SK-N-SH (cell line): ENCODE measurements around the gene LRRC17. TPM values are rescaled to one million over a fixed set of nuclear protein-coding genes. Genes with fewer than 3 reads are reported as not detected.

Experiments used
- CTCF ChIA-PET: fragments of 300-600, 350-600 bp; formaldehyde crosslinking; extraction: SDS; loops from one replicate; lab custom pipeline; 2021; lab: Yijun Ruan, JAX
- POLR2A ChIA-PET: fragments of 350-600 bp; sonication (Branson Sonifier 250); formaldehyde crosslinking; extraction: SDS; loops from one replicate; lab custom pipeline; 2020; ENCODE audit warnings: antibody characterized with exemption, inconsistent platforms; lab: Yijun Ruan, JAX
- DNase-seq: peaks from one replicate; pipeline ENCODE4 v3.0.0; 2012
- H2AFZ ChIP-seq: fragments of 200-600 bp; sonication (generic); 2 replicates; pipeline ENCODE4 v1.8.1; 2016; ENCODE audit warnings: antibody characterized with exemption, mild to moderate bottlenecking, low read depth
- H3F3A ChIP-seq: fragments of 200-600 bp; sonication (generic); replicated peaks from 2 replicates; pipeline ENCODE3; 2016; ENCODE audit warnings: antibody characterized with exemption, mild to moderate bottlenecking; ENCODE audit not compliant: insufficient read depth
- H3K27ac ChIP-seq, 2 experiments: fragments of 200-500 bp in 1 of 2; fragments of 200-600 bp in 1 of 2; sonication (Bioruptor generic) in 1 of 2; sonication (generic), shearing (Covaris generic) in 1 of 2; 2 replicates each; pipeline versions ENCODE4 v1.5.1 to v1.6.1; 2014 to 2016; ENCODE audit warnings: low read depth in 2 of 2, inconsistent platforms in 1 of 2, low read length in 1 of 2, mild to moderate bottlenecking in 1 of 2, mixed read lengths in 1 of 2
- H3K27me3 ChIP-seq: fragments of 200-600 bp; sonication (generic), shearing (Covaris generic); 2 replicates; pipeline ENCODE4 v1.6.1; 2016; ENCODE audit warnings: mixed run types; ENCODE audit not compliant: insufficient read depth
- H3K36me3 ChIP-seq, 2 experiments: fragments of 200-500 bp in 1 of 2; fragments of 200-600 bp in 1 of 2; sonication (Bioruptor generic) in 1 of 2; sonication (generic) in 1 of 2; replicated peaks in 1 of 2; 2 replicates each; pipeline versions ENCODE3 to v1.5.1; 2014 to 2016; ENCODE audit warnings: low read length in 1 of 2, mild to moderate bottlenecking in 1 of 2; ENCODE audit not compliant: insufficient read depth in 2 of 2, control insufficient read depth in 1 of 2
- H3K4me1 ChIP-seq, 2 experiments: fragments of 200-500 bp in 1 of 2; fragments of 200-600 bp in 1 of 2; sonication (Bioruptor generic) in 1 of 2; sonication (generic), shearing (Covaris generic) in 1 of 2; 2 replicates each; pipeline versions ENCODE4 v1.5.1 to v1.6.1; 2014 to 2016; ENCODE audit warnings: low read depth in 1 of 2, low read length in 1 of 2, mixed run types in 1 of 2; ENCODE audit not compliant: insufficient read depth in 2 of 2, control insufficient read depth in 1 of 2
- H3K4me2 ChIP-seq: fragments of 200-600 bp; sonication (generic), shearing (Covaris generic); 2 replicates; pipeline ENCODE4 v1.6.1; 2017; ENCODE audit warnings: mixed run types
- H3K4me3 ChIP-seq, 2 experiments: fragments of 200-500 bp in 1 of 2; fragments of 200-600 bp in 1 of 2; sonication (Bioruptor generic) in 1 of 2; sonication (generic), shearing (Covaris generic) in 1 of 2; 2 replicates each; pipeline versions ENCODE4 v1.5.1 to v1.8.1; 2014 to 2016; ENCODE audit warnings: low read depth in 2 of 2, inconsistent platforms in 1 of 2, low read length in 1 of 2, mild to moderate bottlenecking in 1 of 2, mixed read lengths in 1 of 2, moderate library complexity in 1 of 2
- H3K79me2 ChIP-seq: fragments of 200-600 bp; sonication (generic); 2 replicates; pipeline ENCODE4 v1.8.1; 2017; ENCODE audit warnings: mild to moderate bottlenecking; ENCODE audit not compliant: insufficient read depth
- H3K9ac ChIP-seq: fragments of 200-600 bp; sonication (generic); 2 replicates; pipeline ENCODE4 v1.6.1; 2017; ENCODE audit warnings: mixed run types
- H3K9me2 ChIP-seq: fragments of 200-600 bp; sonication (generic); 2 replicates; pipeline ENCODE4 v1.6.1; 2017; ENCODE audit warnings: mixed run types
- H3K9me3 ChIP-seq: fragments of 200-600 bp; sonication (generic); 2 replicates; pipeline ENCODE4 v1.6.1; 2017; ENCODE audit warnings: mixed run types, mild to moderate bottlenecking, moderate library complexity
- H4K20me1 ChIP-seq: fragments of 200-600 bp; sonication (generic); 2 replicates; pipeline ENCODE4 v1.6.1; 2017; ENCODE audit warnings: mild to moderate bottlenecking, mixed run types; ENCODE audit not compliant: insufficient read depth
- ELF1 ChIP-seq: IDR thresholded peaks from 2 replicates; pipeline ENCODE4 v1.4.0; 2012
- EZH2phosphoT487 ChIP-seq: fragments of 200-600 bp; sonication (generic); IDR thresholded peaks from 2 replicates; pipeline ENCODE4 v1.6.1; 2017; ENCODE audit warnings: low read depth, mixed run types, mild to moderate bottlenecking, antibody characterized with exemption, moderate library complexity, borderline replicate concordance
- FOSL2 ChIP-seq: IDR thresholded peaks from 2 replicates; pipeline ENCODE4 v1.4.0; 2012; ENCODE audit warnings: low read depth, mild to moderate bottlenecking, moderate library complexity, borderline replicate concordance
- FOXJ3 ChIP-seq: sonication (generic); formaldehyde crosslinking; IDR thresholded peaks from 2 replicates; pipeline ENCODE4 v1.5.1; 2020; ENCODE audit warnings: mild to moderate bottlenecking, missing genetic modification reagents
- FOXM1 ChIP-seq: IDR thresholded peaks from 2 replicates; pipeline ENCODE4 v1.4.0; 2012; ENCODE audit warnings: low read depth, mild to moderate bottlenecking
- JUND ChIP-seq: IDR thresholded peaks from 2 replicates; pipeline ENCODE4 v1.4.0; 2012
- NFIC ChIP-seq: IDR thresholded peaks from 2 replicates; pipeline ENCODE4 v1.4.0; 2012; ENCODE audit warnings: borderline replicate concordance
- RFX5 ChIP-seq: IDR thresholded peaks from 2 replicates; pipeline ENCODE4 v1.6.1; 2012; ENCODE audit warnings: mild to moderate bottlenecking, improper control_type of control experiment, low read length
- RXRA ChIP-seq: IDR thresholded peaks from 2 replicates; pipeline ENCODE4 v1.4.0; 2012; ENCODE audit warnings: low read depth, mild to moderate bottlenecking, borderline replicate concordance
- TCF12 ChIP-seq: IDR thresholded peaks from 2 replicates; pipeline ENCODE4 v1.4.0; 2012
- TEAD4 ChIP-seq: IDR thresholded peaks from 2 replicates; pipeline ENCODE4 v1.4.0; 2012; ENCODE audit warnings: mild to moderate bottlenecking, borderline replicate concordance; ENCODE audit not compliant: insufficient read depth
- WGBS: methylation state at CpG from one replicate; pipeline ENCODE4 v1.1.6; 2017; ENCODE audit warnings: low lambda C conversion rate; 5-methylcytosine and 5-hydroxymethylcytosine counted together
- polyA plus RNA-seq, 3 experiments: library from polyadenylated mRNA; depleted of rRNA; stranded (reverse); fragments of >200 nt; gene quantifications; 2 replicates each; pipeline ENCODE4 v1.2.3, GENCODE V29; 2012
- TF ChIP-seq, protein P1 (sequence below): IDR thresholded peaks from 2 replicates; pipeline ENCODE4 v1.4.0; 2012; ENCODE audit warnings: low read depth
- TF ChIP-seq, protein P2 (sequence below): IDR thresholded peaks from 2 replicates; pipeline ENCODE4; 2012
- TF ChIP-seq, protein P3 (sequence below): IDR thresholded peaks from 2 replicates; pipeline ENCODE4 v1.4.0; 2012; ENCODE audit warnings: low read depth, borderline replicate concordance
- TF ChIP-seq, protein P4 (sequence below): fragments of 150-350 bp; IDR thresholded peaks from 2 replicates; pipeline ENCODE4 v1.6.1; 2017; ENCODE audit warnings: antibody characterized with exemption, low read length, low read depth, borderline replicate concordance
- TF ChIP-seq, protein P5 (sequence below): fragments of 150-350 bp; IDR thresholded peaks from 2 replicates; pipeline ENCODE4 v1.6.1; 2016; ENCODE audit warnings: mild to moderate bottlenecking, low read depth, low read length
- TF ChIP-seq, protein P6 (sequence below): fragments of 200-600 bp; sonication (generic); IDR thresholded peaks from 2 replicates; pipeline ENCODE4 v1.6.1; 2017; ENCODE audit warnings: antibody characterized with exemption, mild to moderate bottlenecking, moderate library complexity

The LRRC17 gene
- polyA plus RNA-seq, 1 of the 3 experiments (the other 2 are of a cell fraction): 101 TPM

DNA sequence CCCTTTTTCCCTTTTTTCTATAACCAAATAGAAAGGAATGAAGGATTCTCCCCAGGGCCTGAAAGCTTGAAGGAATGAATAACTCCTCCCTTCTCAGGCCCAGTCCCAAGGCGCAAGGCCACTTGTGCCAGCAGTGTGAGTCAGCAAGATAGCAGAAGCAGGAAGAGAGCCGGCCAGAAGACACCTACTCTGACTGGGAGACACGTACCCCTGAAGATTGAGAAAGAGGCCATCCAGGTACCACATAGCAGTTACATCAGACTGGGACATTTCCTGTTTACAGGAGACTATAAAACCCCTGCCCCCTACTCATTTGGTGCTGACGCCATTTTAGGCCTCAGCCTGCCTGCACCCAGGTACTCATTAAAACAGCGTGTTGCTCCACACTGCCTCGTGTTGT, 65.5 kb downstream of the LRRC17 start:
- no peak for TF ChIP-seq RXRA
- peak; percentile 84 for TF ChIP-seq NFIC
- TF ChIP-seq, protein P1, sequence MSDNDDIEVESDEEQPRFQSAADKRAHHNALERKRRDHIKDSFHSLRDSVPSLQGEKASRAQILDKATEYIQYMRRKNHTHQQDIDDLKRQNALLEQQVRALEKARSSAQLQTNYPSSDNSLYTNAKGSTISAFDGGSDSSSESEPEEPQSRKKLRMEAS: peak; percentile 58; the same call in 1 of the 2 replicates
- TF ChIP-seq, protein P2, sequence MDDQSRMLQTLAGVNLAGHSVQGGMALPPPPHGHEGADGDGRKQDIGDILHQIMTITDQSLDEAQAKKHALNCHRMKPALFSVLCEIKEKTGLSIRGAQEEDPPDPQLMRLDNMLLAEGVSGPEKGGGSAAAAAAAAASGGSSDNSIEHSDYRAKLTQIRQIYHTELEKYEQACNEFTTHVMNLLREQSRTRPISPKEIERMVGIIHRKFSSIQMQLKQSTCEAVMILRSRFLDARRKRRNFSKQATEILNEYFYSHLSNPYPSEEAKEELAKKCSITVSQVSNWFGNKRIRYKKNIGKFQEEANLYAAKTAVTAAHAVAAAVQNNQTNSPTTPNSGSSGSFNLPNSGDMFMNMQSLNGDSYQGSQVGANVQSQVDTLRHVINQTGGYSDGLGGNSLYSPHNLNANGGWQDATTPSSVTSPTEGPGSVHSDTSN: 0 out of 2 replicates have a peak, but pooled peaks have one; percentile 4
- TF ChIP-seq, protein P3, sequence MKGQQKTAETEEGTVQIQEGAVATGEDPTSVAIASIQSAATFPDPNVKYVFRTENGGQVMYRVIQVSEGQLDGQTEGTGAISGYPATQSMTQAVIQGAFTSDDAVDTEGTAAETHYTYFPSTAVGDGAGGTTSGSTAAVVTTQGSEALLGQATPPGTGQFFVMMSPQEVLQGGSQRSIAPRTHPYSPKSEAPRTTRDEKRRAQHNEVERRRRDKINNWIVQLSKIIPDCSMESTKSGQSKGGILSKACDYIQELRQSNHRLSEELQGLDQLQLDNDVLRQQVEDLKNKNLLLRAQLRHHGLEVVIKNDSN: no peak
- TF ChIP-seq ELF1: peak; percentile 82
- TF ChIP-seq, protein P4, sequence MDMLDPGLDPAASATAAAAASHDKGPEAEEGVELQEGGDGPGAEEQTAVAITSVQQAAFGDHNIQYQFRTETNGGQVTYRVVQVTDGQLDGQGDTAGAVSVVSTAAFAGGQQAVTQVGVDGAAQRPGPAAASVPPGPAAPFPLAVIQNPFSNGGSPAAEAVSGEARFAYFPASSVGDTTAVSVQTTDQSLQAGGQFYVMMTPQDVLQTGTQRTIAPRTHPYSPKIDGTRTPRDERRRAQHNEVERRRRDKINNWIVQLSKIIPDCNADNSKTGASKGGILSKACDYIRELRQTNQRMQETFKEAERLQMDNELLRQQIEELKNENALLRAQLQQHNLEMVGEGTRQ: no peak
- TF ChIP-seq RFX5: no peak
- no peak for TF ChIP-seq FOXM1
- TF ChIP-seq TCF12: peak; percentile 49; the same call in 1 of the 2 replicates
- peak; percentile 66; the same call in 1 of the 2 replicates for TF ChIP-seq FOSL2
- no peak for TF ChIP-seq EZH2phosphoT487
- peak; percentile 29 for TF ChIP-seq JUND
- TF ChIP-seq TEAD4: no peak
- TF ChIP-seq, all 33 proteins: peak for 7
- H3K27ac ChIP-seq: peak overlapping the region; percentile 12 to 65; a peak in 3 of 4 replicates
- WGBS: 58% methylated on average over 6 of the region's 6 CpGs
- ChIA-PET CTCF (no interaction called here), POLR2A (no interaction called here)
- H3K9me2 ChIP-seq: no peaks in the 10 kb centered on the region
- H3K36me3 ChIP-seq: peaks cover 0 to 5% of the 10 kb centered on the region in 2 experiments
- no peak overlapping the region; the same call in 1 of the 2 replicates for H3K9ac ChIP-seq
- no peaks in the 10 kb centered on the region for H3K4me1 ChIP-seq
- no peaks in the 10 kb centered on the region for H4K20me1 ChIP-seq
- no peak overlapping the region for H3K4me2 ChIP-seq
- H3K4me3 ChIP-seq: no peak overlapping the region
- no peaks in the 10 kb centered on the region for H3K9me3 ChIP-seq
- no peaks in the 10 kb centered on the region for H3K27me3 ChIP-seq
- H2AFZ ChIP-seq: peak overlapping the region; percentile 52
- H3F3A ChIP-seq: no peaks in the 10 kb centered on the region
- no peaks in the 10 kb centered on the region for H3K79me2 ChIP-seq
- no peak for DNase-seq

DNA sequence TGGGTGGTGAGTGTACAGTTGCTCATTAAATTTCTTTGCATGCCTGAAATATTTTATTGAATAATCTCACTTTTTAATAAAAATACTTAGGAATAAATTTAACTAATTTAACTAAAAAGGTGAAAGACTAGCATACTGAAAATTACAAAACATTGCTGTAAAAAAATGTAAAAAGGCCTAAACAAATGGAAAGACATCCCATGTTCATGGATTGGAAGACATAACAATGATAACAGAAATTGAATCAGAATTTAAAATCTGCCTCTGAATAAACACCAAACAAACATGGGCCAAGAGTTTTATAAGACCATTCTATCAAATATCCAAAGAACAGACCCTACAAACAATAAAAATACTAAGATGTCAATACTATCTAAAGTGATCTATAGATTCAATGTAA, 66.9 kb downstream of the LRRC17 start:
- no peak overlapping the region for H2AFZ ChIP-seq
- H3K79me2 ChIP-seq: no peaks in the 10 kb centered on the region
- H3K4me2 ChIP-seq: no peak overlapping the region
- H4K20me1 ChIP-seq: no peaks in the 10 kb centered on the region
- H3K4me1 ChIP-seq: no peaks in the 10 kb centered on the region
- no peak overlapping the region for H3K4me3 ChIP-seq
- ChIA-PET POLR2A (no interaction called here), CTCF (no interaction called here)
- no peak for DNase-seq
- H3K9ac ChIP-seq: no peak overlapping the region
- H3K27ac ChIP-seq: no peak overlapping the region
- no peaks in the 10 kb centered on the region for H3F3A ChIP-seq
- peaks cover 0 to 5% of the 10 kb centered on the region in 2 experiments for H3K36me3 ChIP-seq
- no peak for TF ChIP-seq FOXJ3
- TF ChIP-seq TEAD4: no peak
- TF ChIP-seq, protein P5, sequence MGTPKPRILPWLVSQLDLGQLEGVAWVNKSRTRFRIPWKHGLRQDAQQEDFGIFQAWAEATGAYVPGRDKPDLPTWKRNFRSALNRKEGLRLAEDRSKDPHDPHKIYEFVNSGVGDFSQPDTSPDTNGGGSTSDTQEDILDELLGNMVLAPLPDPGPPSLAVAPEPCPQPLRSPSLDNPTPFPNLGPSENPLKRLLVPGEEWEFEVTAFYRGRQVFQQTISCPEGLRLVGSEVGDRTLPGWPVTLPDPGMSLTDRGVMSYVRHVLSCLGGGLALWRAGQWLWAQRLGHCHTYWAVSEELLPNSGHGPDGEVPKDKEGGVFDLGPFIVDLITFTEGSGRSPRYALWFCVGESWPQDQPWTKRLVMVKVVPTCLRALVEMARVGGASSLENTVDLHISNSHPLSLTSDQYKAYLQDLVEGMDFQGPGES: no peak
- no peak for TF ChIP-seq NFIC
- TF ChIP-seq ELF1: no peak
- TF ChIP-seq EZH2phosphoT487: no peak
- TF ChIP-seq, protein P6, sequence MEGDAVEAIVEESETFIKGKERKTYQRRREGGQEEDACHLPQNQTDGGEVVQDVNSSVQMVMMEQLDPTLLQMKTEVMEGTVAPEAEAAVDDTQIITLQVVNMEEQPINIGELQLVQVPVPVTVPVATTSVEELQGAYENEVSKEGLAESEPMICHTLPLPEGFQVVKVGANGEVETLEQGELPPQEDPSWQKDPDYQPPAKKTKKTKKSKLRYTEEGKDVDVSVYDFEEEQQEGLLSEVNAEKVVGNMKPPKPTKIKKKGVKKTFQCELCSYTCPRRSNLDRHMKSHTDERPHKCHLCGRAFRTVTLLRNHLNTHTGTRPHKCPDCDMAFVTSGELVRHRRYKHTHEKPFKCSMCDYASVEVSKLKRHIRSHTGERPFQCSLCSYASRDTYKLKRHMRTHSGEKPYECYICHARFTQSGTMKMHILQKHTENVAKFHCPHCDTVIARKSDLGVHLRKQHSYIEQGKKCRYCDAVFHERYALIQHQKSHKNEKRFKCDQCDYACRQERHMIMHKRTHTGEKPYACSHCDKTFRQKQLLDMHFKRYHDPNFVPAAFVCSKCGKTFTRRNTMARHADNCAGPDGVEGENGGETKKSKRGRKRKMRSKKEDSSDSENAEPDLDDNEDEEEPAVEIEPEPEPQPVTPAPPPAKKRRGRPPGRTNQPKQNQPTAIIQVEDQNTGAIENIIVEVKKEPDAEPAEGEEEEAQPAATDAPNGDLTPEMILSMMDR: no peak
- H3K27me3 ChIP-seq: no peaks in the 10 kb centered on the region
- H3K9me2 ChIP-seq: no peaks in the 10 kb centered on the region
- H3K9me3 ChIP-seq: no peaks in the 10 kb centered on the region
